ENCODE measurements around the gene OSBPL5.
A peak's percentile ranks its signal among the peaks of the same experiment; 100 is the strongest.

Gene OSBPL5

DNA sequence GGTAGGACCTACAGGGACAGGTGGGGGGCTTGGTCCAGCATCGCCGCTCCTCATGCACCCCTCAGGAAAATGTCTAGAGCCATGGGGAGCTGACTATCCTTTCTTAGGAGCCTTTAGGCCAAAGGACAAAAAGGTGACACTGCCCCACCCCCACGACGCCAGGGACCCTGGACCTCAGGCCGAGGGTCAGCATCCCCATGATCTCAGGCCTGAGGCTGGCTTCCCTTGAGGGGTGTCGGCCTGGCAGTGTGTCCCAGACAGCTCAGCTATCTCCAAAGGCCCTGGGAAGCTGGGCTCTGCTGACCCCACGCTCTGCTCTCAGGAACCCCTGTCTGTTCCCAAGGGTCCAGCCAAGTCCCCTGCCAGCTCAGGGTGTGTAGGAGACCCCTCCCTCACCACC lies 37.2 kb upstream of the OSBPL5 start:
- no peak for TF ChIP-seq ZNF658 (tag by site-specific recombination; IDR thresholded peaks at IDR 0.05)
- TF ChIP-seq, protein P1, sequence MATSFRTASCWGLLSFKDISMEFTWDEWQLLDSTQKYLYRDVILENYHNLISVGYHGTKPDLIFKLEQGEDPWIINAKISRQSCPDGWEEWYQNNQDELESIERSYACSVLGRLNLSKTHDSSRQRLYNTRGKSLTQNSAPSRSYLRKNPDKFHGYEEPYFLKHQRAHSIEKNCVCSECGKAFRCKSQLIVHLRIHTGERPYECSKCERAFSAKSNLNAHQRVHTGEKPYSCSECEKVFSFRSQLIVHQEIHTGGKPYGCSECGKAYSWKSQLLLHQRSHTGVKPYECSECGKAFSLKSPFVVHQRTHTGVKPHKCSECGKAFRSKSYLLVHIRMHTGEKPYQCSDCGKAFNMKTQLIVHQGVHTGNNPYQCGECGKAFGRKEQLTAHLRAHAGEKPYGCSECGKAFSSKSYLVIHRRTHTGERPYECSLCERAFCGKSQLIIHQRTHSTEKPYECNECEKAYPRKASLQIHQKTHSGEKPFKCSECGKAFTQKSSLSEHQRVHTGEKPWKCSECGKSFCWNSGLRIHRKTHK (tag by site-specific recombination; IDR thresholded peaks at IDR 0.05): no peak
- TF ChIP-seq ZNF350 (tag by site-specific recombination; IDR thresholded peaks at IDR 0.05): no peak
- no peak for TF ChIP-seq ZNF140 (tag by site-specific recombination; IDR thresholded peaks at IDR 0.05)
- TF ChIP-seq ZNF138 (tag by site-specific recombination; IDR thresholded peaks at IDR 0.05; ENCODE audit: borderline replicate concordance): no peak
- TF ChIP-seq GLIS2 (tag by site-specific recombination; IDR thresholded peaks at IDR 0.05): no peak
- no peak for TF ChIP-seq ZSCAN16 (tag by site-specific recombination; IDR thresholded peaks at IDR 0.05)
- TF ChIP-seq, protein P2, sequence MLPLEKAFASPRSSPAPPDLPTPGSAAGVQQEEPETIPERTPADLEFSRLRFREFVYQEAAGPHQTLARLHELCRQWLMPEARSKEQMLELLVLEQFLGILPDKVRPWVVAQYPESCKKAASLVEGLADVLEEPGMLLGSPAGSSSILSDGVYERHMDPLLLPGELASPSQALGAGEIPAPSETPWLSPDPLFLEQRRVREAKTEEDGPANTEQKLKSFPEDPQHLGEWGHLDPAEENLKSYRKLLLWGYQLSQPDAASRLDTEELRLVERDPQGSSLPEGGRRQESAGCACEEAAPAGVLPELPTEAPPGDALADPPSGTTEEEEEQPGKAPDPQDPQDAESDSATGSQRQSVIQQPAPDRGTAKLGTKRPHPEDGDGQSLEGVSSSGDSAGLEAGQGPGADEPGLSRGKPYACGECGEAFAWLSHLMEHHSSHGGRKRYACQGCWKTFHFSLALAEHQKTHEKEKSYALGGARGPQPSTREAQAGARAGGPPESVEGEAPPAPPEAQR (tag by site-specific recombination; IDR thresholded peaks at IDR 0.05): no peak
- no peak for TF ChIP-seq ZNF433 (tag by site-specific recombination; IDR thresholded peaks at IDR 0.05; ENCODE audit: low read depth)
- no peak for TF ChIP-seq SP7 (tag by site-specific recombination; IDR thresholded peaks at IDR 0.05)
- no peak for TF ChIP-seq ZNF24 (tag by site-specific recombination; IDR thresholded peaks at IDR 0.05)
- no peak for TF ChIP-seq SALL2 (tag by site-specific recombination; IDR thresholded peaks at IDR 0.05; ENCODE audit: borderline replicate concordance)
- no peak for TF ChIP-seq RBAK (tag by site-specific recombination; IDR thresholded peaks at IDR 0.05)
- TF ChIP-seq ZNF664 (tag by site-specific recombination; IDR thresholded peaks at IDR 0.05): no peak
- TF ChIP-seq ZNF558 (tag by site-specific recombination; IDR thresholded peaks at IDR 0.05): no peak
- no peak for TF ChIP-seq KLF9 (tag by site-specific recombination; IDR thresholded peaks at IDR 0.05; ENCODE audit: low read depth)
- CTCF ChIA-PET: no interaction called here
- H3K4me3 ChIP-seq (ENCODE audit: low read depth, low read length): no peak overlapping the region
- no peaks in the 10 kb centered on the region for H3K36me3 ChIP-seq (ENCODE audit: control insufficient read depth in 2 of 2, insufficient read depth in 1 of 2, low read length in 2 of 2)
- no peaks in the 10 kb centered on the region for H3K4me1 ChIP-seq (ENCODE audit: control insufficient read depth, insufficient read depth, low read length)
- H3K9me3 ChIP-seq (ENCODE audit: control insufficient read depth, insufficient read depth, low read depth, low read length): no peaks in the 10 kb centered on the region
- POLR2A ChIA-PET: no interaction called here
- no peak overlapping the region for H3K27ac ChIP-seq (ENCODE audit: extremely low read depth, low read depth, low read length)

DNA sequence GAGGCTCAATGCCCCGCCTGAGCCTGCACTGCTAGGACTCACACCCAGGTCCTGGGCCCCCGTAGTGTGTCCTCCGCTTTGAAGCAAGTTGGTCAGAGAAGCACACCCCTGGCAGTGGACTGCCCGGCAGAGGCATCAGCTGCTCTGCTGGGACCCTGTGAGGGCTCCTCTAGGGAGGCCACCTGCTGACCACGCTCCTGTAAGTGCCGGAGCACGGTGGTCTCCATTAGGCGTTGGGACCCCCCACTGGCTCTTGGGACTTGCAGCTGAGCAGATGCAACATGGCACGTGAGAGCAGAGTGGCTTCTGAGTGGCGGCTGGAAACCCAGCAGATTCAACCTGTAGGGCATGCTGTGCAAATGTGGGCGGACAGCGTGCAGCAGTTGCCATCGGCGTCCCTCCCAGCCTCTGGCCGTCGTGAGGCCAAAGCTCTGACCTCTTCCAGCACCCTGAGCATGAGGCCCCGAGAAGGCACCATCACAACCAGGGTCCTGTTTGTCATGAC lies 36.6 kb upstream of the OSBPL5 start:
- no peak for TF ChIP-seq ZNF501 (tag by site-specific recombination; IDR thresholded peaks at IDR 0.05)
- TF ChIP-seq ZNF311 (tag by site-specific recombination; IDR thresholded peaks at IDR 0.05; ENCODE audit: borderline replicate concordance): no peak
- TF ChIP-seq ZNF433 (tag by site-specific recombination; IDR thresholded peaks at IDR 0.05; ENCODE audit: low read depth): no peak
- TF ChIP-seq ZNF133 (tag by site-specific recombination; IDR thresholded peaks at IDR 0.05): no peak
- TF ChIP-seq ZIC2 (tag by site-specific recombination; IDR thresholded peaks at IDR 0.05): 0 out of 2 replicates have a peak, but pooled peaks have one; percentile 18
- TF ChIP-seq ZNF37A (tag by site-specific recombination; IDR thresholded peaks at IDR 0.05): no peak
- TF ChIP-seq ZNF391 (tag by site-specific recombination; IDR thresholded peaks at IDR 0.05; ENCODE audit: borderline replicate concordance, low read depth): no peak
- POLR2A ChIA-PET: no interaction called here
- Histone ChIP-seq H3K9me3 (ENCODE audit: control insufficient read depth, insufficient read depth, low read depth, low read length) (no peaks in the 10 kb centered on the region), H3K4me3 (ENCODE audit: low read depth, low read length) (no peak overlapping the region), H3K4me1 (ENCODE audit: control insufficient read depth, insufficient read depth, low read length) (no peaks in the 10 kb centered on the region), H3K36me3 (ENCODE audit: control insufficient read depth in 2 of 2, insufficient read depth in 1 of 2, low read length in 2 of 2) (no peaks in the 10 kb centered on the region), H3K27ac (ENCODE audit: extremely low read depth, low read depth, low read length) (no peak overlapping the region)
- CTCF ChIA-PET: no interaction called here

Data from HEK293 (cell line).